Limb (tissue), 2 donors: ENCODE results near the gene IL17B.
A peak's percentile ranks its signal among the peaks of the same experiment; 100 is the strongest.

Experiments
- DNase-seq, 2 donors: peaks; one replicate each; pipeline ENCODE4 v3.0.0-alpha.2; 2016; ENCODE audit errors: extremely low spot score in 2 of 2

IL17B gene

GRCh38 chr5:149380466-149381121 lies 1.5 kb upstream of the IL17B start:
- no peak for DNase-seq

DNA sequence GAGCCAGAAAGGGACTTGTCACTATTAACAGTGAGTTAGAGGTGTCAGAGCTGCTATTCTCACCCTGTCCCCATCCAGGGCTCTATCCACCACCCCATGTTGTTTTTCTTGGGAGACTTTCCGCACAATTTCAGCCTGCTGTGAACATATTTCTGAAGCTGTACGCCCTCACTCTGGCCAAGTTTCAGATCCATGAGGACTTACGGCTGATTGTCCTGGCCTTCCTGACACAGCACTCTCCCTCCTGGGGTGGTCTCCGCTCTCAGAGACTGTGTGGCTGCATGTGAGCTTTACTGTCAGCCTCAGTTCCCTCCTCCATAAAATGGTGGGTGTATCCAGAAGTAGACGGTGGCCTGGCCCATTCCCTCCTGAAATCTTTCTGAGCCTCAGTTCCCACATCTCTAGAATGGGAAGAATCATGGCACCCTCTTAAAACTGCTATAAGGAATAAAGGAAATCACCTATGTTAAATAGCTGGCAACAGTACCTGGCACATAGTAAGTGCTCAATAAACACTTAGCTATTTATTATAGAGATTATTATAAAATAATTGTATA lies 804 bp upstream of the IL17B start:
- no peak for DNase-seq

DNA sequence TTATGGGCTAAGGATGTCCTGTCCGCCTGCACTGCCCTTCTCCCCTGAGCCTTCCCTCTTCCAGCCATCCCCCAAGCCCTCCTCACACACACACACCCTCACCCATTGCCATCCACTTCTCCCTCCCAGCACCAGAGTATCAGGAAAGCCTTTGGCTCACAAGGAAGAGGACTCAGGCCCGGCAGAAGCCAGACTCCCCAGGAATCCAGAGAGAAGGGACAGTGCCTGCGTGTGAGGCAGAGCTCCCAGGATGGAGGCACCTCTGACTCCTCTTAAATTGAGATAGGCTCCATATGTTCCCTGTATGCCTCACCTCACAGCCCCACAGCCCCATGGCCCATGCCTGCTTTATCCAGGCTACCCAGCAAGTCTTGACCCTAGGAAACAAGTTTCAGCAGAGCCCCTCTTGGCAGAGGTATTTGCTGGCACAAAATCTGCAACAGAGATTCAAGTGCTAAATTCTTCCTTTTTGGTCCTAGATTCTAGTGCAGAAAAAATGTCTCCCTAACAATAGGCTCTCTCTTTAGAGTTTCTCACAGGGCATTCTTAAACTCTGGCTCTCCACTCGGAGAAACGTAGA lies 761 bp downstream of the IL17B start:
- DNase-seq, result no peak

GRCh38 chr5:149376711-149377447 lies 2.2 kb downstream of the IL17B start:
- DNase-seq, result no peak

- DNase-seq, result no peak
These were observed 3.0 kb downstream of the IL17B start for GRCh38 chr5:149376104-149376503.

- no peak for DNase-seq
These were observed 3.7 kb downstream of the IL17B start for GRCh38 chr5:149375434-149375833.

- no peak for DNase-seq
These were observed 4.3 kb downstream of the IL17B start for GRCh38 chr5:149374801-149375200.

GRCh38 chr5:149374303-149374702 lies 4.8 kb downstream of the IL17B start:
- no peak for DNase-seq

- DNase-seq, result no peak
These were observed 6.2 kb downstream of the IL17B start for GRCh38 chr5:149372932-149373331.

GRCh38 chr5:149372076-149372795 lies 6.9 kb downstream of the IL17B start:
- no peak for DNase-seq

GRCh38 chr5:149371296-149371962 lies 7.7 kb downstream of the IL17B start:
- DNase-seq, result peak; percentile 49 to 61

GRCh38 chr5:149370878-149371277 lies 8.2 kb downstream of the IL17B start:
- DNase-seq, result no peak

DNA sequence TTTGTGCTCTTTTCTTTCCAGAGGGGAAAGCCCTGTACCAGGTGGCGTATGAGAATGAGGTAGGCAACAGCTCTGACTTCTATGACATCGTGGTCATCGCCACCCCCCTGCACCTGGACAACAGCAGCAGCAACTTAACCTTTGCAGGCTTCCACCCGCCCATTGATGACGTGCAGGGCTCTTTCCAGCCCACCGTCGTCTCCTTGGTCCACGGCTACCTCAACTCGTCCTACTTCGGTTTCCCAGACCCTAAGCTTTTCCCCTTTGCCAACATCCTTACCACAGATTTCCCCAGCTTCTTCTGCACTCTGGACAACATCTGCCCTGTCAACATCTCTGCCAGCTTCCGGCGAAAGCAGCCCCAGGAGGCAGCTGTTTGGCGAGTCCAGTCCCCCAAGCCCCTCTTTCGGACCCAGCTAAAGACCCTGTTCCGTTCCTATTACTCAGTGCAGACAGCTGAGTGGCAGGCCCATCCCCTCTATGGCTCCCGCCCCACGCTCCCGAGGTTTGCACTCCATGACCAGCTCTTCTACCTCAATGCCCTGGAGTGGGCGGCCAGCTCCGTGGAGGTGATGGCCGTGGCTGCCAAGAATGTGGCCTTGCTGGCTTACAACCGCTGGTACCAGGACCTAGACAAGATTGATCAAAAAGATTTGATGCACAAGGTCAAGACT lies 11.0 kb downstream of the IL17B start:
- DNase-seq, result no peak

GRCh38 chr5:149367249-149367971 lies 11.7 kb downstream of the IL17B start:
- peak; percentile 48 to 76 for DNase-seq

GRCh38 chr5:149366169-149366729 lies 12.8 kb downstream of the IL17B start:
- no peak for DNase-seq

DNA sequence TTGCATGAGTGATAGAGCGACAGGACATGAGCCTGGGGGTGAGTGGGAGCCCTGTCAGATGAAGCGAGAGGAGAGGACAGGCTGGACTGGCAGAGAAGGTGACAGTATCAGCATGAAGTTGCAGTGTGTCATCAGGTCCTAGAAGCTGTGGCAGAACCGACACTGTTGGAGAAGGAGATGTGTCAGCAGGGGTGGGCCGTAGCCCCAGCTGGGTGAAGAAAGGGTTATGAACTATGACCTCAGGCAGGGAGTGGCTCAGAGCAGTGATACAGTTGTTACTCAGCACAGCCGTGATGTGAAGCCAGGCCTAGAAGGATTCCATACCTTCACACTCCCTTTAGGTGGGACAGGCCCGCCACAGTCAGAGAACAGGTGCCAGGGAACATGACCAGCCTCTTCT lies 13.7 kb downstream of the IL17B start:
- no peak for DNase-seq

- no peak for DNase-seq
These were observed 14.4 kb downstream of the IL17B start for GRCh38 chr5:149364719-149365118.

GRCh38 chr5:149363936-149364335 lies 15.2 kb downstream of the IL17B start:
- DNase-seq, result no peak

DNA sequence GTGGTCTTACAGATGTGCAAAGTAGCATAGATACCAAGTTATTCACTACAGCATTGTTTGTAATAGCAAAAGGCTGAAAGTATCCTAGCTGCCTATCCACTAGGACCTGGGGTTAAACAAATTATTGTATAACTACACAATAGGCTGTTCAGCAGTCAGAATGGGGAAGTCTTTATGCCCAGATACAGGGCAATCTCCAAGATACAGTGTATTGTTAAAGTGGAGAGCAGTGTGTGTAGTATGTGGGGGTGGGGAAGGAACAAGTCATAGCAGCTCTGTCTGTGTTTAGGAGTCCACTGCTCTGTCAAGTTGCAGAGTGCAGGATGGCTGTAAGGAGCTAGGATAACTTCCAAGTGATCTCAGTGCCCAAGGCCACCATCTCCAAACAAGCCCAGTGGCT lies 15.7 kb downstream of the IL17B start:
- DNase-seq, result no peak

GRCh38 chr5:149362541-149362940 lies 16.6 kb downstream of the IL17B start:
- no peak for DNase-seq
